OCI-LY1 (cell line): Measurements from ENCODE around the gene ZNF541.

ENCODE experiments used
- H2AFZ ChIP-seq: fragments of 200-600 bp; sonication (generic), shearing (Covaris generic); 2 replicates; pipeline ENCODE4 v1.6.0; 2014; ENCODE audit warnings: antibody characterized with exemption, mild to moderate bottlenecking, low read length
- H3F3A ChIP-seq: fragments of 200-600 bp; sonication (generic), shearing (Covaris generic); 2 replicates; pipeline ENCODE4 v1.6.0; 2014; ENCODE audit warnings: mild to moderate bottlenecking, antibody characterized with exemption, low read length, moderate library complexity; ENCODE audit not compliant: insufficient read depth
- H3K27ac ChIP-seq: fragments of 200-600 bp; sonication (generic); 2 replicates; pipeline ENCODE4 v1.5.1; 2014; ENCODE audit warnings: low read length, mixed run types, mild to moderate bottlenecking, low read depth; ENCODE audit not compliant: poor library complexity, severe bottlenecking
- H3K27me3 ChIP-seq: fragments of 200-600 bp; sonication (generic); 2 replicates; pipeline ENCODE4 v1.6.0; 2014; ENCODE audit warnings: antibody characterized with exemption, mild to moderate bottlenecking, low read length, moderate library complexity; ENCODE audit not compliant: insufficient read depth
- H3K36me3 ChIP-seq: fragments of 200-600 bp; sonication (generic); 2 replicates; pipeline ENCODE4 v1.6.1; 2014; ENCODE audit warnings: mild to moderate bottlenecking, antibody characterized with exemption, low read length, moderate library complexity, mixed read lengths; ENCODE audit not compliant: insufficient read depth
- H3K4me1 ChIP-seq: fragments of 200-600 bp; sonication (generic); 2 replicates; pipeline ENCODE4 v1.5.1; 2014; ENCODE audit warnings: mild to moderate bottlenecking, low read length, moderate library complexity; ENCODE audit not compliant: insufficient read depth, severe bottlenecking
- H3K4me2 ChIP-seq: fragments of 200-600 bp; sonication (generic), shearing (Covaris generic); 2 replicates; pipeline ENCODE4 v1.6.1; 2014; ENCODE audit warnings: low read length
- H3K4me3 ChIP-seq: fragments of 200-600 bp; sonication (generic); 2 replicates; pipeline ENCODE4 v1.5.1; 2014; ENCODE audit warnings: low read length, low read depth, mild to moderate bottlenecking, mixed read lengths; ENCODE audit not compliant: poor library complexity, severe bottlenecking
- H3K79me2 ChIP-seq: fragments of 200-600 bp; shearing (Covaris generic); 2 replicates; pipeline ENCODE4 v1.6.1; 2016; ENCODE audit warnings: mixed run types, low read length, mixed read lengths; ENCODE audit not compliant: insufficient read depth
- H3K9ac ChIP-seq: fragments of 200-600 bp; sonication (generic), shearing (Covaris generic); 2 replicates; pipeline ENCODE4 v1.6.1; 2014; ENCODE audit warnings: mild to moderate bottlenecking, low read length, mixed read lengths
- H3K9me2 ChIP-seq: fragments of 200-600 bp; sonication (generic), shearing (Covaris generic); 2 replicates; pipeline ENCODE4 v1.6.1; 2014; ENCODE audit warnings: low read depth, mild to moderate bottlenecking, low read length, mixed read lengths
- H3K9me3 ChIP-seq: fragments of 200-600 bp; shearing (Covaris generic); 2 replicates; pipeline ENCODE4 v1.6.1; 2014; ENCODE audit warnings: low read length, mixed read lengths
- H4K20me1 ChIP-seq: fragments of 200-600 bp; sonication (generic), shearing (Covaris generic); 2 replicates; pipeline ENCODE4 v1.6.0; 2016; ENCODE audit warnings: mild to moderate bottlenecking, low read length; ENCODE audit not compliant: insufficient read depth
- EZH2 ChIP-seq: fragments of 200-600 bp; sonication (generic), shearing (Covaris generic); IDR thresholded peaks from 2 replicates; pipeline ENCODE4 v1.8.0; 2017; ENCODE audit warnings: borderline replicate concordance, mixed run types, mild to moderate bottlenecking, antibody characterized with exemption, low read length, moderate library complexity, mixed read lengths
- TF ChIP-seq, protein P1 (sequence below): fragments of 200-600 bp; sonication (generic), shearing (Covaris generic); IDR thresholded peaks from 2 replicates; pipeline ENCODE4 v1.5.1; 2017; ENCODE audit warnings: mild to moderate bottlenecking, antibody characterized with exemption, low read length, moderate library complexity, mixed read lengths

The ZNF541 gene

DNA sequence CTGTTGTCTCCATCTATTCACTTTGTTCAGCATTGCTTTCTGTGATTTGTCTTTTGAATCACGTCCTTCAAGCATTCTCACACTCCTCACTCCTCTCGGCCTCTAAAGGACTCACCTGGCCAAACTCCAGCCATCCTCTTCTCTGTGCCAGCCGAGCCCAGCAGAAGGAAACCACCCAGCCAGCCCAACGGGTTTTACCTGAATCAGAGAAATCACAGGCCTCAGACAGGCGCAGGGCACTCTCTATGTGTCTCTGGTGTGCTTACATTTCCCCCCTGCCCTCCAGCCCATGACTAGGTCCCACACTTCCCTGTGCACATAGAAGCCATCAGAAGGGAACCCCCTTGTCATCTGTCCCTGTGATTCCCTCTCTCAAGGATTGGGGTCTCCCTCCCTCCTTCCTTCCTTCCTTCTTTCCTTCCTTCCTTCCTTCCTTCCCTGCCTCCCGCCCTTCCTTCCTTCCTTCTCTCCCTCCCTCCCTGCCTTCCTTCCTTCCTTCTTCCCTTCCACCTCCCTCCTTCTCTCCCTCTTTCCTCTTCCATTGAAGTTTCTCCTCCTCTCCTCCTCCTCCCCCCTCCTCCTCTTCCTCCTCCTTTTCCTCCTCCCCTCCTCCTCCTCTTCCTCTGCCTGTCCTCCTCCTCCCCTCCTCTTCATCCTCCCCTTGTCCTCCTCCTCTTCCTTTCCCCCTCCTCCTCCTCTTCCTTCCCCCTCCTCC lies 8.8 kb upstream of the ZNF541 start:
- TF ChIP-seq EZH2: no peak
- TF ChIP-seq, protein P1, sequence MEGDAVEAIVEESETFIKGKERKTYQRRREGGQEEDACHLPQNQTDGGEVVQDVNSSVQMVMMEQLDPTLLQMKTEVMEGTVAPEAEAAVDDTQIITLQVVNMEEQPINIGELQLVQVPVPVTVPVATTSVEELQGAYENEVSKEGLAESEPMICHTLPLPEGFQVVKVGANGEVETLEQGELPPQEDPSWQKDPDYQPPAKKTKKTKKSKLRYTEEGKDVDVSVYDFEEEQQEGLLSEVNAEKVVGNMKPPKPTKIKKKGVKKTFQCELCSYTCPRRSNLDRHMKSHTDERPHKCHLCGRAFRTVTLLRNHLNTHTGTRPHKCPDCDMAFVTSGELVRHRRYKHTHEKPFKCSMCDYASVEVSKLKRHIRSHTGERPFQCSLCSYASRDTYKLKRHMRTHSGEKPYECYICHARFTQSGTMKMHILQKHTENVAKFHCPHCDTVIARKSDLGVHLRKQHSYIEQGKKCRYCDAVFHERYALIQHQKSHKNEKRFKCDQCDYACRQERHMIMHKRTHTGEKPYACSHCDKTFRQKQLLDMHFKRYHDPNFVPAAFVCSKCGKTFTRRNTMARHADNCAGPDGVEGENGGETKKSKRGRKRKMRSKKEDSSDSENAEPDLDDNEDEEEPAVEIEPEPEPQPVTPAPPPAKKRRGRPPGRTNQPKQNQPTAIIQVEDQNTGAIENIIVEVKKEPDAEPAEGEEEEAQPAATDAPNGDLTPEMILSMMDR: no peak
- Histone ChIP-seq H3K9me3 (0 out of 2 replicates have a peak, but pooled peaks cover 3% of the 10 kb centered on the region), H3K9ac (no peak overlapping the region), H3K9me2 (no peaks in the 10 kb centered on the region), H3K4me2 (no peak overlapping the region), H4K20me1 (no peaks in the 10 kb centered on the region), H3K4me1 (peaks cover 23% of the 10 kb centered on the region), H3K27me3 (peaks cover 5% of the 10 kb centered on the region; the same call in 1 of the 2 replicates), H2AFZ (no peak overlapping the region), H3F3A (no peaks in the 10 kb centered on the region), H3K4me3 (no peak overlapping the region), H3K79me2 (no peaks in the 10 kb centered on the region), H3K36me3 (no peaks in the 10 kb centered on the region; the same call in 1 of the 2 replicates), H3K27ac (no peak overlapping the region)

DNA sequence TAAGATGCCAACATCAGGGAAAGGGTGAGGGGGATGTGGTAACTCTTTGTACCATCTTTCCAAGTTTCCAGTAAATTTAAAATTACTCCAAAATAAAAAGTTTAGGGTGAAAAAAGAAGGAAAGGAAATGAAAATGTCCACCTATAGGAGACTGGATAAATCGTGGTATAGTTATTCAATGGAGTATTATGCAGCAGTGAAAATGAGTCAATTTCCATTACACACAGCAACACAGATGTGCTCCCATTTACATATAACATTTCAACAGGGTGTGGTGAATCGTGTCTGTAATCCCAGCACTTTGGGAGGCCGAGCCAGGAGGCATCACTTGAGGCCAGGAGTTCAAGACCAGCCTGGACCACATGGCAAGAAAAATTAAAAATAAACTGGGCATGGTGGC lies 7.4 kb upstream of the ZNF541 start:
- Histone ChIP-seq H3K9me2 (no peaks in the 10 kb centered on the region), H3K9ac (no peak overlapping the region), H4K20me1 (no peaks in the 10 kb centered on the region), H3K4me1 (peaks cover 23% of the 10 kb centered on the region), H3K27ac (no peak overlapping the region), H3K4me2 (no peak overlapping the region), H3F3A (no peaks in the 10 kb centered on the region), H3K79me2 (no peaks in the 10 kb centered on the region), H3K27me3 (no peaks in the 10 kb centered on the region; the same call in 1 of the 2 replicates), H3K36me3 (no peaks in the 10 kb centered on the region; the same call in 1 of the 2 replicates), H2AFZ (no peak overlapping the region), H3K4me3 (no peak overlapping the region), H3K9me3 (no peaks in the 10 kb centered on the region)
- TF ChIP-seq, protein P1: no peak
- no peak for TF ChIP-seq EZH2

DNA sequence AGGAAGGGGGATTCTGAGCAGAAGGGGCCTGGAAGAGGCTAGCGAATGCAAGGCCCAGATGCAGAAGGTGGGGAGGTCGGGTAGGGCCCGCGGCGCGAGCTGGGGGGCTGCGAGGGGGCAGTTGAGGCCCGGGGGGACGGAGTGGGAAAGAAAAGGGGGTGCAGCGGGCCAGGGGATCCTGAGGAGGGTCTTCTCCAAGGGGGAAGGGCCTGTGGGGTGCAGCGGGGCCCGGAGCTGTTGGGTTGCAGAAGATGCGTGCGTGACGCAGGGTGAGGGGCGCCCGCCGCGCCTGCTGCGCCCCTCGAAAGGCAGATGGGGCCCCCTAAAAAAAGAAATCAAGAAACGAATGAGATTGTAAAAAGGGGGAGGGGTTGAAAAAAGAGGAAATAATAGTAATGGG lies 313 bp downstream of the ZNF541 start:
- Histone ChIP-seq H3F3A (no peaks in the 10 kb centered on the region), H3K27me3 (no peaks in the 10 kb centered on the region), H3K79me2 (no peaks in the 10 kb centered on the region), H3K9me3 (no peaks in the 10 kb centered on the region), H3K9ac (no peak overlapping the region), H3K4me1 (peaks cover 8% of the 10 kb centered on the region), H3K27ac (no peak overlapping the region), H2AFZ (no peak overlapping the region), H3K4me2 (no peak overlapping the region), H3K36me3 (no peaks in the 10 kb centered on the region), H3K9me2 (no peaks in the 10 kb centered on the region), H3K4me3 (no peak overlapping the region), H4K20me1 (no peaks in the 10 kb centered on the region)
- TF ChIP-seq, protein P1: no peak
- TF ChIP-seq EZH2: no peak
